ENCODE measurements around the gene LUC7L. TPM values are rescaled to one million over a fixed set of nuclear protein-coding genes. Genes with fewer than 3 reads are reported as not detected.
"Not testable (repeated sequence)": the region's sequence is repeated elsewhere in the genome, so short reads cannot be mapped to it uniquely, and the experiment has no call there.

Gene LUC7L
- total RNA-seq, 2 experiments from 2014 or later: 60.0 to 65.3 TPM

- H3K4me1 Mint-ChIP-seq: peaks cover 5% of the 10 kb centered on the region
- H3K9me3 Mint-ChIP-seq (ENCODE audit: low read depth): no peaks in the 10 kb centered on the region
- CTCF ChIA-PET: interaction anchor here (0.7 to 0.8 kb wide), 2 partner anchors 27 to 58 kb away, joined by 3 read pairs; no protein-coding TSS in a partner anchor
- peak overlapping the region; percentile 50 for H3K4me3 Mint-ChIP-seq
- H3K36me3 Mint-ChIP-seq: no peaks in the 10 kb centered on the region
- peaks cover 52% of the 10 kb centered on the region for H3K27me3 Mint-ChIP-seq
- DNase-seq: no peak
- no peak overlapping the region for H3K27ac Mint-ChIP-seq
- ATAC-seq: no peak
Observed at GRCh38 chr16:155031-155398, 74.2 kb downstream of the LUC7L start.

GRCh38 chr16:154217-155030 lies 74.8 kb downstream of the LUC7L start:
- CTCF ChIA-PET: interaction anchor here (0.8 kb wide), 1 partner anchor 58 kb away, joined by 3 read pairs; no protein-coding TSS in a partner anchor
- H3K4me3 Mint-ChIP-seq: peak overlapping the region; percentile 50

DNA sequence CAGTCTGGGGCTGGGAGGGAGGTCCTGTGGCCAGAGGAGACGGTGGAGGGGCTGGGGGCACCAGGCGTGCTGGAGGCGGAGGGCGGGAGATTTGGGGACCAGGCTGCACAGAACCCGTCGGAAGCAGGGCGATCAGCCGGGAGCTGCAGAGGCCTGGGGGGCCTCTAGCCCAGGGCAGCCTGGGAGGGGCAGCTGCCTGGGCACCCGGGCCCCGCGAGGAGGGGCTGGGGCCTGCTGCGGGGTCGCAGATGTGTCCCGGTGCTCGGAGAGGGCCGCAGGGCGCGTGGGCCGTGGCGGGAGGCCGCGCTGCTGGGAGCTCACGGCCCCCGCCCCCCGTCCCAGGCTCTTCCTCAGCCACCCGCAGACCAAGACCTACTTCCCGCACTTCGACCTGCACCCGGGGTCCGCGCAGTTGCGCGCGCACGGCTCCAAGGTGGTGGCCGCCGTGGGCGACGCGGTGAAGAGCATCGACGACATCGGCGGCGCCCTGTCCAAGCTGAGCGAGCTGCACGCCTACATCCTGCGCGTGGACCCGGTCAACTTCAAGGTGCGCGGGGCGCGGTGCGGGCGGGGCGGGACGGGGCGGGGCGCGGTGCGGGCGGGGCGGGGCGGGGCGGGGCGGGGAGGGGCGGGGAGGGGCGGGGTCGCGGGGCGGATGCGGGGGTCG lies 75.6 kb downstream of the LUC7L start:
- H3K27ac Mint-ChIP-seq; DNase-seq; H3K4me1 Mint-ChIP-seq; H3K9me3 Mint-ChIP-seq (ENCODE audit: low read depth); H3K36me3 Mint-ChIP-seq; CTCF ChIA-PET; H3K4me3 Mint-ChIP-seq: not testable (repeated sequence)
- H3K27me3 Mint-ChIP-seq: peaks cover 56% of the 10 kb centered on the region
- ATAC-seq: peak; percentile 76

More at GRCh38 chr16:154217-155030, 74.8 kb downstream of the LUC7L start:
- H3K36me3 Mint-ChIP-seq: no peaks in the 10 kb centered on the region
- peaks cover 53% of the 10 kb centered on the region for H3K27me3 Mint-ChIP-seq
- peaks cover 5% of the 10 kb centered on the region for H3K4me1 Mint-ChIP-seq
- ATAC-seq (peak; percentile 55), DNase-seq (no peak)
- no peak overlapping the region for H3K27ac Mint-ChIP-seq
- no peaks in the 10 kb centered on the region for H3K9me3 Mint-ChIP-seq (ENCODE audit: low read depth)

GRCh38 chr16:153129-153521 lies 76.1 kb downstream of the LUC7L start:
- H3K9me3 Mint-ChIP-seq (ENCODE audit: low read depth); H3K36me3 Mint-ChIP-seq; CTCF ChIA-PET; H3K27ac Mint-ChIP-seq; DNase-seq; H3K4me3 Mint-ChIP-seq; H3K4me1 Mint-ChIP-seq; ATAC-seq: not testable (repeated sequence)
- H3K27me3 Mint-ChIP-seq: peaks cover 56% of the 10 kb centered on the region

DNA sequence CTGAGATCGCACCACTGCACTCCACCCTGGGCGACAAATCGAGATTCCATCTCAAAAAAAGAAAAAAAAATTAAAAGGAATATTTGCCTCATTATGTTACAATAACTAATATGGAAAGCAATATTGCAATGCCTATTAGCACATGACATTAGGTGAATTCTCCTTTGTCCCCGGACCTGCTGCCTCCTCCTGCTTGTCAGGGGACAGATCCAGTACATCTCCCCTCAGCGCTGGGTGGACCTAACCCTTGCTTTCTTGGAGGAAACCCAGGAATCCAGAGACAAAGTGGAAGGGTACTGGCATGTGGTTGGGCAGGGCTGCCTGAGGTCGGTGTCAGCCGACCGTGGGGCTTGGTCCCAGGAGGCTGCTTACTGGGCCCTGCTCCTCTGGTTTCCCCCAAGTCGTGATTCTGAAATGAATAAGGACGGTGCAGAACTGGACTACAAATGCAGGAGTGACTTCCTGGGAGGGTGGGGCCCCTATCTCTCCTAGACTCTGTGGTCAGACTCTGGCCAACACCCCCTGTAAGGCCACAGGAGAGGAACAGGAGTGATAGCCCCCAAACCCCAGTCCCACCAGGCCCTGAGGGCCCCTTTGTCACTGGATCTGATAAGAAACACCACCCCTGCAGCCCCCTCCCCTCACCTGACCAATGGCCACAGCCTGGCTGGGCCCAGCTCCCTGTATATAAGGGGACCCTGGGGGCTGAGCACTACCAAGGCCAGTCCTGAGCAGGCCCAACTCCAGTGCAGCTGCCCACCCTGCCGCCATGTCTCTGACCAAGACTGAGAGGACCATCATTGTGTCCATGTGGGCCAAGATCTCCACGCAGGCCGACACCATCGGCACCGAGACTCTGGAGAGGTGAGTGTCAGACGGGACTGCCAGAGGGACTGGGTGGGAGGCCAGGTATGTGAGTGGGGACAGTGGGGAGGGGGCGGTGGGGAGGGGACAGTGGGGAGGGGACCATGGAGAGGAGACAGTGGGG lies 76.8 kb downstream of the LUC7L start, which contains the start of gene HBZ:
Gene HBZ (plus strand): TSS at position 504 of the 988 bp plus-strand sequence. CDS start 266 bp downstream, at position 770.
- ATAC-seq: no peak
- Mint-ChIP-seq H3K36me3 (no peaks in the 10 kb centered on the region), H3K9me3 (ENCODE audit: low read depth) (no peaks in the 10 kb centered on the region), H3K4me1 (peaks cover 5% of the 10 kb centered on the region), H3K4me3 (no peak within 1 kb of the TSS), H3K27me3 (peaks cover 51% of the 10 kb centered on the region), H3K27ac (no peak within 1 kb of the TSS)
- CTCF ChIA-PET: no interaction called here
- no peak for DNase-seq

- H3K36me3 Mint-ChIP-seq: no peaks in the 10 kb centered on the region
- DNase-seq: no peak
- CTCF ChIA-PET: no interaction called here
- H3K4me3 Mint-ChIP-seq: no peak overlapping the region
- H3K4me1 Mint-ChIP-seq: no peaks in the 10 kb centered on the region
- H3K9me3 Mint-ChIP-seq (ENCODE audit: low read depth): no peaks in the 10 kb centered on the region
- peaks cover 42% of the 10 kb centered on the region for H3K27me3 Mint-ChIP-seq
- no peak overlapping the region for H3K27ac Mint-ChIP-seq
- no peak for ATAC-seq
Observed at GRCh38 chr16:149024-149660, 80.1 kb downstream of the LUC7L start.

- no peak overlapping the region for H3K4me3 Mint-ChIP-seq
Observed at GRCh38 chr16:146646-147045, 82.6 kb downstream of the LUC7L start.

GRCh38 chr16:144797-145252 lies 84.4 kb downstream of the LUC7L start:
- no peak for ATAC-seq
- H3K9me3 Mint-ChIP-seq (ENCODE audit: low read depth): no peaks in the 10 kb centered on the region
- no peaks in the 10 kb centered on the region for H3K4me1 Mint-ChIP-seq
- peaks cover 26% of the 10 kb centered on the region for H3K27me3 Mint-ChIP-seq
- no peaks in the 10 kb centered on the region for H3K36me3 Mint-ChIP-seq
- DNase-seq: no peak
- no peak overlapping the region for H3K27ac Mint-ChIP-seq
- no peak overlapping the region for H3K4me3 Mint-ChIP-seq
- CTCF ChIA-PET: no interaction called here

More at GRCh38 chr16:146646-147045, 82.6 kb downstream of the LUC7L start:
- no peaks in the 10 kb centered on the region for H3K9me3 Mint-ChIP-seq (ENCODE audit: low read depth)
- H3K27ac Mint-ChIP-seq: no peak overlapping the region
- ATAC-seq (no peak), DNase-seq (no peak)
- peaks cover 33% of the 10 kb centered on the region for H3K27me3 Mint-ChIP-seq
- H3K4me1 Mint-ChIP-seq: no peaks in the 10 kb centered on the region
- H3K36me3 Mint-ChIP-seq: no peaks in the 10 kb centered on the region
- CTCF ChIA-PET: no interaction called here

GRCh38 chr16:143456-143855 lies 85.8 kb downstream of the LUC7L start:
- H3K9me3 Mint-ChIP-seq (ENCODE audit: low read depth): no peaks in the 10 kb centered on the region
- no peak overlapping the region for H3K4me3 Mint-ChIP-seq
- H3K36me3 Mint-ChIP-seq: no peaks in the 10 kb centered on the region
- CTCF ChIA-PET: interaction anchor here (1.6 kb wide), 1 partner anchor 36 kb away, joined by 3 read pairs; no protein-coding TSS in a partner anchor
- peaks cover 2% of the 10 kb centered on the region for H3K4me1 Mint-ChIP-seq
- DNase-seq (no peak), ATAC-seq (no peak)
- peaks cover 14% of the 10 kb centered on the region for H3K27me3 Mint-ChIP-seq
- no peak overlapping the region for H3K27ac Mint-ChIP-seq

DNA sequence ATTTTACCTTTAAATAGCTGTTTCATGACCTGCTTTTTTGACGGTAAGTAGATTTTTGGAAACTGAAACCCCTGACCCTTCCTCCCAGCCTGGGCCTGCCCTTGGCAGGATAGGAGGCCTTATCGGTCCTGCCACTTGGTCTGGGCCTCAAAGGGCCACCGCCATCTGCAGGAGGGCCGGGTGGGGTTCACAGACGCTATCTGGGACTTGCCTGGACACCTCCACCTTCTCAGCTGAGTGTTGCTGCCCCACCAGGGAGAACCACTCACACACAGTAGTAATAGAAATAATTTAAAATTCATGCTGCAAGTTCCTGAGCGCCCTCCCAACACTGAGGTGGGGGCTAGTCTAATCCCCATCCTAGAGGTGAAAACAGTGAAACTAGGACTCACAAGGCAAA lies 86.2 kb downstream of the LUC7L start:
- Mint-ChIP-seq H3K4me1 (peaks cover 2% of the 10 kb centered on the region), H3K36me3 (no peaks in the 10 kb centered on the region), H3K27me3 (peaks cover 13% of the 10 kb centered on the region), H3K4me3 (no peak overlapping the region), H3K9me3 (ENCODE audit: low read depth) (no peaks in the 10 kb centered on the region), H3K27ac (no peak overlapping the region)
- DNase-seq: no peak
- ATAC-seq: no peak
- CTCF ChIA-PET: interaction anchor here (1.6 kb wide), 1 partner anchor 36 kb away, joined by 3 read pairs; no protein-coding TSS in a partner anchor

DNA sequence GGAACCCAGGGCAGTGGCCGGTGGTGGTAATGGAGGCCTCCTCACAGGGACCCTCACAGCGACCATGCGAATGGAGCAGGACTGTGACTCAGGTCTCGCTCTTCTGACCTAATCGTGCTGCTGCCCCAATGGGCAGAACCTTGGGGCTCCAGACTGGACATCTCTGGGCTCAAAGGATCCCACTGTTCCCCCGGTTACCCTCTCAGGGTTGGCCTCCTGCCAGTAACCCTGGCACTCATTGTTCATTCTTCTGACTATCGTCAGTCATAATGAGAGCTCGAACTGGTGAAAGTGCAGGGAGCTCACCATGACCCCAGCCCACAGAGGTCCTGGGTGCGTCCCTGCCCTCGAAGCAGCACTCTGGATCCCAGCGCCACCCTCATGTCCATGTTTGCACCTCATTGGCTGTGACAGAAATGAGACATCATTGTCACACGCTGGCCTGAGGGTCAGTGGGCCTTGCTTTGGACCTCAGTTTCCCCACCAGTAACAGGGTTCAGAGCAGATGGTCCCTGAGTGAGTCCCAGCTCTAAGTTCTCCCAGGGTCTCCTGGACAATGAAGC lies 86.8 kb downstream of the LUC7L start:
- Mint-ChIP-seq H3K27ac (no peak overlapping the region), H3K4me1 (peaks cover 5% of the 10 kb centered on the region), H3K9me3 (ENCODE audit: low read depth) (no peaks in the 10 kb centered on the region), H3K4me3 (no peak overlapping the region), H3K27me3 (peaks cover 13% of the 10 kb centered on the region), H3K36me3 (no peaks in the 10 kb centered on the region)
- CTCF ChIA-PET: interaction anchor here (1.2 to 1.6 kb wide), 2 partner anchors 35 to 39 kb away, joined by 3 to 4 read pairs; no protein-coding TSS in a partner anchor
- DNase-seq (no peak), ATAC-seq (no peak)

- peak overlapping the region; percentile 2 for H3K27ac Mint-ChIP-seq
- peaks cover 18% of the 10 kb centered on the region for H3K4me1 Mint-ChIP-seq
- H3K36me3 Mint-ChIP-seq: peaks cover 3% of the 10 kb centered on the region
- no peaks in the 10 kb centered on the region for H3K9me3 Mint-ChIP-seq (ENCODE audit: low read depth)
- peaks cover 7% of the 10 kb centered on the region for H3K27me3 Mint-ChIP-seq
- CTCF ChIA-PET: interaction anchor here (1.0 kb wide), 1 partner anchor 44 kb away, joined by 5 read pairs; no protein-coding TSS in a partner anchor
- ATAC-seq (no peak), DNase-seq (no peak)
- peak overlapping the region; percentile 29 for H3K4me3 Mint-ChIP-seq
Observed at GRCh38 chr16:140175-140857, 88.9 kb downstream of the LUC7L start.

Data from activated CD8-positive, alpha-beta memory T cell treated with anti-CD3 and anti-CD28 coated beads, Interleukin-2, amount 10 ng/mL, durations not matched to agents 7 days and 5 days (primary cell).